Skeletal muscle tissue (tissue), 4 donors: ENCODE measurements around the gene DNAJC15. TPM values are rescaled to one million over a fixed set of nuclear protein-coding genes. Genes with fewer than 3 reads are reported as not detected.

Source experiments
- H3K27ac ChIP-seq: one replicate; pipeline ENCODE4 v1.7.0; 2013; ENCODE audit warnings: mild to moderate bottlenecking, low read depth, low read length, inconsistent platforms
- H3K27me3 ChIP-seq, 3 donors: one replicate each; pipeline ENCODE4 v1.7.0; 2013; ENCODE audit warnings: low read length in 3 of 3; ENCODE audit not compliant: control insufficient read depth in 3 of 3, insufficient read depth in 3 of 3
- H3K36me3 ChIP-seq, 3 donors: one replicate each; pipeline ENCODE4 v1.7.0; 2013; ENCODE audit warnings: low read length in 3 of 3; ENCODE audit not compliant: control insufficient read depth in 3 of 3, insufficient read depth in 3 of 3
- H3K4me1 ChIP-seq, 3 donors: one replicate each; pipeline ENCODE4 v1.7.0; 2013; ENCODE audit warnings: low read length in 3 of 3, mild to moderate bottlenecking in 3 of 3; ENCODE audit not compliant: control insufficient read depth in 3 of 3, insufficient read depth in 3 of 3
- H3K4me3 ChIP-seq, 3 donors: one replicate each; pipeline ENCODE4 v1.7.0; 2013; ENCODE audit warnings: low read length in 3 of 3
- H3K9ac ChIP-seq, 3 donors: one replicate each; pipeline ENCODE4 v1.7.0; 2013; ENCODE audit warnings: low read length in 3 of 3, mild to moderate bottlenecking in 3 of 3, moderate library complexity in 2 of 3, low read depth in 1 of 3
- H3K9me3 ChIP-seq, 3 donors: one replicate each; pipeline ENCODE4 v1.7.0; 2013; ENCODE audit warnings: low read length in 3 of 3; ENCODE audit not compliant: control insufficient read depth in 3 of 3
- total RNA-seq: library from RNA; depleted of rRNA; stranded (reverse); fragments of >200 nt; gene quantifications from one replicate; pipeline ENCODE4 v1.2.3, GENCODE V29; 2014
- donor health status: Osteomylitis.

The DNAJC15 gene
- total RNA-seq, 1 donor from 2014 or later: 7.3 TPM

DNA sequence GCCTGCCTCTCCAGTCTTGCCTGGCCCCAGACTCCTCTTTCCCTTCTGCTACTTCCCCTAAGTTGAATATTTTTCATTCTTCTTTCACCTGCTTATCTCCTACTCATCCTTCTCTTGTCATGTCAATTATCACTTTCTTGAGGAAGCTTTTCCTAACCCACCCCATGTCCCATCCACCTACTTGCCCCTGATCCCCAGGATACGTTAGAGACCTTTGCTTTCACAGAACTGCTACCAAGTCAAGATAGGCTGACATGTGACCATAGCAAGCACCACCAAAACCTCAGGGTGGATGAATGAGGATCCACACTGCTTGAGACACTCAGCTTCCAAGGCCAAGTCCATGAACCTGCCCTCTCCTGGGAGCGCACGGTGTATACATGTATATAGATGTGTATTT is 131.5 kb downstream of the DNAJC15 start:
- Histone ChIP-seq H3K36me3 (no peaks in the 10 kb centered on the region), H3K27me3 (no peaks in the 10 kb centered on the region), H3K27ac (no peak overlapping the region)

DNA sequence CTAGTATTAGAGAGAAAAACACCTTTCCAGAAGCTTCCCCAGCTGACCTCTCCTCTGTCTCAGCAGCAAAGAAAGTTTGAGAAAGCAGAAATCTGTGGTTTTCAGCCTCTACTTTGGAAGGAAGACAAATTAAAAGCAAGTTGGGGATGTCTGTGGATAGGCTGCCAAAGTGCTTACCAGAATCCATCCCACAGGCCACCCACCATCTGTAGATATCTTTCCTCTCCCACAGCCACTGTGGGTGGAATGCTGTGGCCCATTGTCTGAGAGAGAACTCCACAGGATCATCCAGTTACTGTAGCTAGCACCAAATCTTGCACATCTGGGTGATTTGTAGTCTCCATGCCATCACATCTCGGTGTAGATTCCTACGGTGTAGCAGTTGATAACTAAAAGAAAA is 133.5 kb downstream of the DNAJC15 start:
- H3K27me3 ChIP-seq: no peaks in the 10 kb centered on the region
- H3K4me3 ChIP-seq: no peak overlapping the region
- no peaks in the 10 kb centered on the region for H3K4me1 ChIP-seq
- H3K27ac ChIP-seq: no peak overlapping the region
- H3K9me3 ChIP-seq: no peaks in the 10 kb centered on the region
- no peaks in the 10 kb centered on the region for H3K36me3 ChIP-seq
- no peak overlapping the region for H3K9ac ChIP-seq

More for the DNA sequence above, 131.5 kb downstream of the DNAJC15 start:
- H3K9ac ChIP-seq: no peak overlapping the region
- no peaks in the 10 kb centered on the region for H3K4me1 ChIP-seq
- no peaks in the 10 kb centered on the region for H3K9me3 ChIP-seq
- no peak overlapping the region for H3K4me3 ChIP-seq

GRCh38 chr13:43157796-43158195 is 134.4 kb downstream of the DNAJC15 start:
- H3K4me3 ChIP-seq: no peak overlapping the region
- H3K27me3 ChIP-seq: no peaks in the 10 kb centered on the region
- H3K36me3 ChIP-seq: no peaks in the 10 kb centered on the region
- no peaks in the 10 kb centered on the region for H3K4me1 ChIP-seq
- H3K9ac ChIP-seq: no peak overlapping the region
- H3K9me3 ChIP-seq: no peaks in the 10 kb centered on the region
- H3K27ac ChIP-seq: no peak overlapping the region

- Histone ChIP-seq H3K9me3 (no peaks in the 10 kb centered on the region), H3K27ac (no peak overlapping the region), H3K4me3 (no peak overlapping the region), H3K36me3 (no peaks in the 10 kb centered on the region), H3K4me1 (no peaks in the 10 kb centered on the region), H3K27me3 (no peaks in the 10 kb centered on the region), H3K9ac (no peak overlapping the region)
Measured at GRCh38 chr13:43158516-43158915, 135.1 kb downstream of the DNAJC15 start.

- no peak overlapping the region for H3K9ac ChIP-seq
- no peaks in the 10 kb centered on the region for H3K9me3 ChIP-seq
- no peak overlapping the region for H3K4me3 ChIP-seq
- no peaks in the 10 kb centered on the region for H3K4me1 ChIP-seq
- H3K27ac ChIP-seq: no peak overlapping the region
- no peaks in the 10 kb centered on the region for H3K27me3 ChIP-seq
- no peaks in the 10 kb centered on the region for H3K36me3 ChIP-seq
Measured at GRCh38 chr13:43159026-43159461, 135.7 kb downstream of the DNAJC15 start.

Other genes with a start within 250 kb of the DNAJC15 start
- gene FAM216B, start 242.0 kb upstream of the DNAJC15 start, total RNA-seq: not detected
- gene EPSTI1, start 31.3 kb upstream of the DNAJC15 start, total RNA-seq: 1.6 TPM